Esophagus squamous epithelium (tissue), 5 donors: ENCODE measurements around the gene SLC13A2. TPM values are rescaled to one million over a fixed set of nuclear protein-coding genes. Genes with fewer than 3 reads are reported as not detected.
"Not testable (repeated sequence)": the region's sequence is repeated elsewhere in the genome, so short reads cannot be mapped to it uniquely, and the experiment has no call there.

Source experiments
- DNase-seq: peaks from one replicate; lab custom pipeline; 2025; lab: John Stamatoyannopoulos, UW
- H3K27ac ChIP-seq, 4 donors: fragments of 200-600 bp; sonication (generic); one replicate each; pipeline ENCODE4 v1.5.1; 2016 to 2019; ENCODE audit warnings: mild to moderate bottlenecking in 1 of 4
- H3K27me3 ChIP-seq, 4 donors: fragments of 200-600 bp; sonication (generic); 1 replicate in 3 of 4; 2 replicates in 1 of 4; pipeline versions ENCODE4 v1.5.1 to v1.6.0; 2017 to 2021; ENCODE audit warnings: antibody characterized with exemption in 1 of 4
- H3K36me3 ChIP-seq, 3 donors: fragments of 200-600 bp; sonication (generic); one replicate each; pipeline ENCODE4 v1.5.1; 2016 to 2019
- H3K4me1 ChIP-seq, 3 donors: fragments of 200-600 bp; sonication (generic); one replicate each; pipeline ENCODE4 v1.5.1; 2017 to 2019
- H3K4me3 ChIP-seq, 4 donors: fragments of 200-600 bp; sonication (generic); 1 replicate in 3 of 4; 2 replicates in 1 of 4; pipeline ENCODE4 v1.5.1; 2016 to 2019; ENCODE audit warnings: mild to moderate bottlenecking in 2 of 4, moderate library complexity in 1 of 4
- H3K9me3 ChIP-seq, 3 donors: fragments of 200-600 bp; sonication (generic); one replicate each; pipeline ENCODE4 v1.5.1; 2016 to 2019
- POLR2A ChIP-seq, 4 donors: fragments of 450-650 bp; IDR thresholded peaks; one replicate each; pipeline ENCODE4 v1.6.1; 2017; ENCODE audit warnings: antibody characterized with exemption in 4 of 4, mild to moderate bottlenecking in 4 of 4, moderate library complexity in 3 of 4
- WGBS, 2 donors: methylation state at CpG; one replicate each; pipeline ENCODE4 v1.1.5; 2018; 5-methylcytosine and 5-hydroxymethylcytosine counted together
- intact Hi-C: fragments of 100-400 bp; cut with DNase I; formaldehyde crosslinking; loops from one replicate; pipeline ENCODE4 v1.15.0; 2022
- total RNA-seq, 4 donors: library from RNA; depleted of rRNA; stranded (reverse); fragments of >200 nt; gene quantifications; one replicate each; pipeline ENCODE4 v1.1.0, GENCODE V29; 2016
- TF ChIP-seq, protein P1 (sequence below), 6 experiments: fragments of 450-650 bp in 4 of 6; fragments of 200-600 bp in 2 of 6; sonication (generic) in 2 of 6; IDR thresholded peaks; one replicate each; pipeline ENCODE4 v1.5.1; 2016 to 2019; ENCODE audit warnings: antibody characterized with exemption in 6 of 6, mild to moderate bottlenecking in 4 of 6, moderate library complexity in 4 of 6
- donor health status: DM: yes; HTN: yes; CAD: no.

SLC13A2 gene
- total RNA-seq, 4 donors from 2014 or later, result not detected

GRCh38 chr17:28518578-28518977 lies 45.1 kb downstream of the SLC13A2 start:
- H3K4me1 ChIP-seq, result peaks cover 5 to 25% (median 9%) of the 10 kb centered on the region in 3 donors
- H3K4me3 ChIP-seq, result no peak overlapping the region
- TF ChIP-seq, protein P1, sequence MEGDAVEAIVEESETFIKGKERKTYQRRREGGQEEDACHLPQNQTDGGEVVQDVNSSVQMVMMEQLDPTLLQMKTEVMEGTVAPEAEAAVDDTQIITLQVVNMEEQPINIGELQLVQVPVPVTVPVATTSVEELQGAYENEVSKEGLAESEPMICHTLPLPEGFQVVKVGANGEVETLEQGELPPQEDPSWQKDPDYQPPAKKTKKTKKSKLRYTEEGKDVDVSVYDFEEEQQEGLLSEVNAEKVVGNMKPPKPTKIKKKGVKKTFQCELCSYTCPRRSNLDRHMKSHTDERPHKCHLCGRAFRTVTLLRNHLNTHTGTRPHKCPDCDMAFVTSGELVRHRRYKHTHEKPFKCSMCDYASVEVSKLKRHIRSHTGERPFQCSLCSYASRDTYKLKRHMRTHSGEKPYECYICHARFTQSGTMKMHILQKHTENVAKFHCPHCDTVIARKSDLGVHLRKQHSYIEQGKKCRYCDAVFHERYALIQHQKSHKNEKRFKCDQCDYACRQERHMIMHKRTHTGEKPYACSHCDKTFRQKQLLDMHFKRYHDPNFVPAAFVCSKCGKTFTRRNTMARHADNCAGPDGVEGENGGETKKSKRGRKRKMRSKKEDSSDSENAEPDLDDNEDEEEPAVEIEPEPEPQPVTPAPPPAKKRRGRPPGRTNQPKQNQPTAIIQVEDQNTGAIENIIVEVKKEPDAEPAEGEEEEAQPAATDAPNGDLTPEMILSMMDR (IDR thresholded peaks at IDR 0.05), result no peak
- TF ChIP-seq POLR2A (IDR thresholded peaks at IDR 0.05), result no peak
- peaks cover 0 to 10% (median 0%) of the 10 kb centered on the region in 4 donors for H3K27me3 ChIP-seq
- intact Hi-C loops, result no loop called here
- peaks cover 0 to 21% (median 0%) of the 10 kb centered on the region in 3 donors for H3K36me3 ChIP-seq
- no peak overlapping the region for H3K27ac ChIP-seq
- DNase-seq, result no peak
- 75 to 83% methylated on average over 2 to 7 of the region's 7 CpGs for WGBS, 2 donors
- H3K9me3 ChIP-seq, result no peaks in the 10 kb centered on the region

DNA sequence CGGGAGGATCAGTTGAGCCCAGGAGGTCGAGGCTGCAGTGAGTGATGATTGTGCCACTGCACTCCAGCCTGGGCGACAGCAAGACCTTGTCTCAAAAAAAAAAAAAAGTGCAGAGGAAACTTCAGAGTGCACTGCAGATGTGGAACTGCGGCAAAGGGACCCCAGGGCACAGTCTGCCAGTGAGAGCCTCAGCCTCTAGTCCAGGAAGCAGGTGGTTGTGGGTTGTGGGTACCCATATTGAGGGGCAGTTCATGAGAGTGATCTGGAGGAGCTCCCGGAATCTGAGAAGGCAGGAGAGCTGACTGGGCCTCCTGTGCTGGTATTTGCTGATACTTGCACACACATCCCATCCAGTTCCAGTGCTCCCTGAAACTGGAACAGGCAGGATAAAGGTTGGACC lies 45.8 kb downstream of the SLC13A2 start:
- Histone ChIP-seq H3K27me3 (peaks cover 0 to 6% (median 0%) of the 10 kb centered on the region in 4 donors), H3K36me3 (peaks cover 0 to 21% (median 0%) of the 10 kb centered on the region in 3 donors), H3K4me3 (no peak overlapping the region), H3K9me3 (no peaks in the 10 kb centered on the region), H3K4me1 (peaks cover 5 to 24% (median 8%) of the 10 kb centered on the region in 3 donors), H3K27ac (no peak overlapping the region)
- 52 to 69% methylated on average over 4 of the region's 5 CpGs for WGBS, 2 donors
- DNase-seq, result no peak
- TF ChIP-seq, protein P1 (IDR thresholded peaks at IDR 0.05), result no peak
- TF ChIP-seq POLR2A (IDR thresholded peaks at IDR 0.05), result no peak
- intact Hi-C loops, result no loop called here

- Histone ChIP-seq H3K4me3 (no peak overlapping the region), H3K27ac (no peak overlapping the region), H3K27me3 (no peaks in the 10 kb centered on the region), H3K36me3 (peaks cover 0 to 20% (median 0%) of the 10 kb centered on the region in 3 donors), H3K4me1 (peaks cover 10 to 28% (median 13%) of the 10 kb centered on the region in 3 donors), H3K9me3 (no peaks in the 10 kb centered on the region)
- TF ChIP-seq, protein P1 (IDR thresholded peaks at IDR 0.05), result no peak
- no peak for TF ChIP-seq POLR2A (IDR thresholded peaks at IDR 0.05)
- no peak for DNase-seq
- intact Hi-C loops, result no loop called here
- 52 to 93% methylated on average over 3 to 5 of the region's 6 CpGs for WGBS, 2 donors
Measured at GRCh38 chr17:28520687-28521086, 47.2 kb downstream of the SLC13A2 start.

DNA sequence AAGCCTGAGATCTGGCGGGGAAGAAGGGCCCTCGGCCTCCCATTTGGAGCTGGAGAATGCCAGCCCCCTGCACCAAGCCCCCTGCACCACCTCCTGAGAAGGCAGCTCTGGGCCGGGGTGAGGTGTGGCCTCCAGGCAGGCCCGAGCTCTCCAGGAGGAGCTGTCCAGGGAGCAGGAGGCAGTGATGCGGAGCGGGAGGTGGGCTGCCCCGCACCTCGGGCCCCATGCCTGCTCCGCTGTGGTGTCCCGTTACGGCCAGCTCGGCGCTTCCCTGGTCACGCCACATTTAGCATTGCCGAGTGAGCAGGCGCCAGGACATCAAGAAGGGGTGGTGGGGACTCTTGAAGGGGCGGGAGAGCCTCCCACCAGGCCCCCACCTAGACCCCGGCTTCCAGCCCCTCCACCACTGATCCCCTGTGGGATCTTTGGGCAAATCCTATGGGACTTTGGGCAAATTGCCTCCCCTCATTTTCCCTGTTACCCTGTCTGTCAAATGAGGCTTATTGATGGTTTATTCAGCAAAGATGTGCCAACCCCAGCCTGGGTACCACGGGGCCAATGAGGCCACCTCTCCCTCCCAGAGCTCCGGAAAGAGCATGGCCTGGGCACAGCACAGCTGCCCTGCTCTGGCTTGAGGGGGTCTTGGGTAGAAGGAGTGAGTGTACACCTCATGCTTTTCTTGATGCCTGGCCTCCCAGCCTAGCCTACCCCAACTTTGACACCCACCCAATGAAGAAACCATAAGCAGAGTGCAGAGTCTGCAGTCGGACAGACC lies 48.1 kb downstream of the SLC13A2 start:
- Histone ChIP-seq H3K27ac (no peak overlapping the region), H3K9me3 (no peaks in the 10 kb centered on the region), H3K27me3 (no peaks in the 10 kb centered on the region), H3K36me3 (peaks cover 0 to 12% (median 0%) of the 10 kb centered on the region in 3 donors), H3K4me3 (no peak overlapping the region), H3K4me1 (peaks cover 17 to 36% (median 21%) of the 10 kb centered on the region in 3 donors)
- DNase-seq, result no peak
- intact Hi-C loops, result no loop called here
- no peak for TF ChIP-seq POLR2A (IDR thresholded peaks at IDR 0.05)
- TF ChIP-seq, protein P1 (IDR thresholded peaks at IDR 0.05), result no peak
- WGBS, 2 donors, result 43 to 48% methylated on average over 1 to 6 of the region's 21 CpGs

DNA sequence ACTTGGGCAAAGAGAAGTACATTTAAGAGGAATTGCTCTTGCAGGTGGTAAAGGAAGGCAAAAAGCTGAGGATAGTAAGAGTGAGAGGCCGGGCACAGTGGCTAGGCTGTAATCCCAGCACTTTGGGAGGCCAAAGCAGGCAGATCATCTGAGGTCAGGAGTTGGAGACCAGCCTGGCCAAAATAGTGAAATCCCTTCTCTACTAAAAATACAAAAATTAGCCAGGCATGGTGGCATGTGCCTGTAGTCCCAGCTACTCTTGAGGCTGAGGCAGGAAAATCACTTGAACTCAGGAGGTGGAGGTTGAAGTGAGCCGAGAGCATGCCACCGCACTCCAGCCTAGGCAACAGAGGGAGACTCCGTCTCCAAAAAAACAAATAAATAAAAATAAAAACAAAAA lies 48.8 kb downstream of the SLC13A2 start:
- DNase-seq, H3K27ac ChIP-seq, intact Hi-C loops, H3K27me3 ChIP-seq, H3K4me3 ChIP-seq, H3K9me3 ChIP-seq: not testable (repeated sequence)
- H3K4me1 ChIP-seq, result peaks cover 25 to 44% (median 29%) of the 10 kb centered on the region in 3 donors
- WGBS, 2 donors, result 83 to 90% methylated on average over 4 of the region's 4 CpGs
- H3K36me3 ChIP-seq, result peaks cover 0 to 11% (median 0%) of the 10 kb centered on the region in 3 donors
